ENCODE measurements around the gene CYP24A1. TPM values are rescaled to one million over a fixed set of nuclear protein-coding genes. Genes with fewer than 3 reads are reported as not detected.

The CYP24A1 gene
- total and polyA plus RNA-seq, 2 donors (not counting 3 experiments of a cell fraction or from before 2014, with no cell fraction given): not detected

GRCh38 chr20:54193817-54194216, 20.0 kb upstream of the CYP24A1 start:
- Histone ChIP-seq H3K4me2 (ENCODE audit: insufficient read depth, low read length) (no peak overlapping the region), H3K9ac (replicated peaks; ENCODE audit: extremely low read depth, insufficient read depth, low read length) (no peak overlapping the region), H3K36me3 (ENCODE audit: control insufficient read depth in 2 of 2, extremely low read depth in 1 of 2, insufficient read depth in 2 of 2, low read length in 2 of 2) (no peaks in the 10 kb centered on the region), H3K27ac (ENCODE audit: insufficient read depth, low read depth, low read length) (no peak overlapping the region), H3K9me1 (replicated peaks; ENCODE audit: control insufficient read depth, extremely low read depth, insufficient read depth, low read length) (no peaks in the 10 kb centered on the region), H4K20me1 (replicated peaks; ENCODE audit: control insufficient read depth, extremely low read depth, insufficient read depth, low read length) (no peaks in the 10 kb centered on the region), H3K4me1 (ENCODE audit: control insufficient read depth, extremely low read depth, insufficient read depth, low read length) (no peaks in the 10 kb centered on the region), H3K9me3 (replicated peaks; ENCODE audit: control insufficient read depth, insufficient read depth, low read length) (no peaks in the 10 kb centered on the region), H3K79me2 (ENCODE audit: control insufficient read depth, insufficient read depth, low read length) (no peaks in the 10 kb centered on the region), H3K4me3 (replicated peaks in 1 of 3; ENCODE audit: insufficient read depth in 1 of 3, low read depth in 1 of 3, low read length in 3 of 3) (no peak overlapping the region), H3K27me3 (ENCODE audit: control insufficient read depth in 2 of 2, insufficient read depth in 2 of 2, low read length in 2 of 2) (no peaks in the 10 kb centered on the region), H2AFZ (ENCODE audit: low read depth, low read length) (no peak overlapping the region)
- no peak for FAIRE-seq
- intact Hi-C loops (cut with micrococcal nuclease): no loop called here
- DNase-seq (ENCODE audit: low read depth, low spot score): no peak
- ChIA-PET POLR2A (no interaction called here), CTCF (no interaction called here)
- no TSS peak for BruUV-seq (replicated peaks)
- no peak for TF ChIP-seq FOS (IDR thresholded peaks at IDR 0.05; ENCODE audit: borderline replicate concordance, insufficient read depth, low read length)
- TF ChIP-seq MYC (IDR thresholded peaks at IDR 0.05; ENCODE audit: low read depth, low read length): no peak
- no peak for TF ChIP-seq JUN (IDR thresholded peaks at IDR 0.05; ENCODE audit: borderline replicate concordance, insufficient read depth, insufficient read length, low read depth)
- TF ChIP-seq MAX (IDR thresholded peaks at IDR 0.05; ENCODE audit: insufficient read depth, insufficient read length): no peak
- no peak for TF ChIP-seq CTCF (IDR thresholded peaks at IDR 0.05; ENCODE audit: extremely low read depth in 1 of 2, insufficient read depth in 1 of 2, low read depth in 1 of 2, low read length in 2 of 2)
- dilution Hi-C loops (cut with MboI; ENCODE audit: extremely low pct_ligation_motif_present, low sequenced_read_pairs): no loop called here

GRCh38 chr20:54190217-54190616, 16.4 kb upstream of the CYP24A1 start:
- Histone ChIP-seq H3K9me3 (replicated peaks; ENCODE audit: control insufficient read depth, insufficient read depth, low read length) (no peaks in the 10 kb centered on the region), H3K4me2 (ENCODE audit: insufficient read depth, low read length) (no peak overlapping the region), H3K36me3 (ENCODE audit: control insufficient read depth in 2 of 2, extremely low read depth in 1 of 2, insufficient read depth in 2 of 2, low read length in 2 of 2) (no peaks in the 10 kb centered on the region), H3K4me3 (replicated peaks in 1 of 3; ENCODE audit: insufficient read depth in 1 of 3, low read depth in 1 of 3, low read length in 3 of 3) (no peak overlapping the region), H3K27ac (ENCODE audit: insufficient read depth, low read depth, low read length) (no peak overlapping the region), H3K4me1 (ENCODE audit: control insufficient read depth, extremely low read depth, insufficient read depth, low read length) (no peaks in the 10 kb centered on the region), H3K27me3 (ENCODE audit: control insufficient read depth in 2 of 2, insufficient read depth in 2 of 2, low read length in 2 of 2) (no peaks in the 10 kb centered on the region), H4K20me1 (replicated peaks; ENCODE audit: control insufficient read depth, extremely low read depth, insufficient read depth, low read length) (no peaks in the 10 kb centered on the region), H3K79me2 (ENCODE audit: control insufficient read depth, insufficient read depth, low read length) (no peaks in the 10 kb centered on the region), H3K9ac (replicated peaks; ENCODE audit: extremely low read depth, insufficient read depth, low read length) (no peak overlapping the region), H2AFZ (ENCODE audit: low read depth, low read length) (no peak overlapping the region), H3K9me1 (replicated peaks; ENCODE audit: control insufficient read depth, extremely low read depth, insufficient read depth, low read length) (no peaks in the 10 kb centered on the region)
- dilution Hi-C loops (cut with MboI; ENCODE audit: extremely low pct_ligation_motif_present, low sequenced_read_pairs) (no loop called here), intact Hi-C loops (cut with micrococcal nuclease) (no loop called here)
- no peak for FAIRE-seq
- TF ChIP-seq CTCF (IDR thresholded peaks at IDR 0.05; ENCODE audit: extremely low read depth in 1 of 2, insufficient read depth in 1 of 2, low read depth in 1 of 2, low read length in 2 of 2) (no peak), POLR2AphosphoS5 (IDR thresholded peaks at IDR 0.05; ENCODE audit: insufficient read depth, low read depth, low read length) (no peak), POLR2A (IDR thresholded peaks at IDR 0.05; ENCODE audit: low read depth, low read length) (no peak), EZH2 (IDR thresholded peaks at IDR 0.05; ENCODE audit: borderline replicate concordance, low read depth, low read length, severe bottlenecking) (no peak), GATA2 (IDR thresholded peaks at IDR 0.05; ENCODE audit: insufficient read depth, insufficient read length, low read depth, low read length) (no peak), MYC (IDR thresholded peaks at IDR 0.05; ENCODE audit: low read depth, low read length) (no peak), FOS (IDR thresholded peaks at IDR 0.05; ENCODE audit: borderline replicate concordance, insufficient read depth, low read length) (no peak), MAX (IDR thresholded peaks at IDR 0.05; ENCODE audit: insufficient read depth, insufficient read length) (no peak), JUN (IDR thresholded peaks at IDR 0.05; ENCODE audit: borderline replicate concordance, insufficient read depth, insufficient read length, low read depth) (no peak)
- POLR2A ChIA-PET: no interaction called here
- no TSS peak for BruUV-seq (replicated peaks)
- no peak for DNase-seq (ENCODE audit: low read depth, low spot score)
- CTCF ChIA-PET: no interaction called here
